ENCODE data around the gene ITPRIPL2. TPM values are rescaled to one million over a fixed set of nuclear protein-coding genes. Genes with fewer than 3 reads are reported as not detected.

Gene ITPRIPL2
- total and polyA plus RNA-seq, 2 of the 4 experiments (the other 2 are of a cell fraction) = 9.2 to 11.1 TPM

- Histone ChIP-seq H3K9me1 (ENCODE audit: insufficient read depth, low read length) (peaks cover 8% of the 10 kb centered on the region), H4K91ac (ENCODE audit: insufficient read depth, low read depth, low read length) (no peak overlapping the region; the same call in 1 of the 2 replicates), H2BK5ac (ENCODE audit: low read depth, low read length, poor library complexity, severe bottlenecking) (no peak overlapping the region), H3K9me3 (ENCODE audit: control insufficient read depth, insufficient read depth, low read length) (peaks cover under 1% of the 10 kb centered on the region; the same call in 1 of the 2 replicates), H2AK5ac (ENCODE audit: low read depth, low read length) (peak overlapping the region; percentile 61; the same call in 1 of the 2 replicates), H3K4me1 (ENCODE audit: control insufficient read depth, insufficient read depth, low read length) (peaks cover 9% of the 10 kb centered on the region), H4K8ac (ENCODE audit: low read depth in 2 of 2, low read length in 2 of 2) (no peak overlapping the region), H3K56ac (ENCODE audit: extremely low read depth, insufficient read depth, low read length) (no peak overlapping the region), H4K5ac (ENCODE audit: low read depth, low read length) (no peak overlapping the region), H3K27ac (ENCODE audit: insufficient read depth, low read length) (no peak overlapping the region), H2AK9ac (replicated peaks; ENCODE audit: low read depth, low read length, poor library complexity) (no peak overlapping the region), H3K9ac (ENCODE audit: low read depth, low read length) (no peak overlapping the region), H3K14ac (replicated peaks; ENCODE audit: low read depth, low read length) (peak overlapping the region; percentile 41; the same call in 1 of the 2 replicates), H3K4me3 (ENCODE audit: insufficient read depth, low read depth, low read length) (no peak overlapping the region), H2AFZ (replicated peaks; ENCODE audit: low read length, poor library complexity) (no peak overlapping the region), H4K20me1 (ENCODE audit: insufficient read depth, low read length) (peaks cover 3% of the 10 kb centered on the region; the same call in 1 of the 2 replicates), H3K4me2 (ENCODE audit: low read depth, low read length) (no peak overlapping the region), H3K23ac (ENCODE audit: low read depth, low read length) (peak overlapping the region; percentile 30; the same call in 1 of the 2 replicates), H3K36me3 (ENCODE audit: control insufficient read depth, insufficient read depth, low read length) (no peaks in the 10 kb centered on the region), H3K79me1 (ENCODE audit: low read depth in 1 of 2, low read length in 2 of 2) (0 out of 4 replicates have a peak, but pooled peaks cover 0 to 3% of the 10 kb centered on the region in 2 experiments), H2BK15ac (ENCODE audit: low read depth, low read length) (no peak overlapping the region; the same call in 2 of the 3 replicates), H3K18ac (ENCODE audit: low read depth, low read length) (no peak overlapping the region), H2BK120ac (ENCODE audit: low read depth, low read length) (peak overlapping the region; percentile 30; the same call in 1 of the 2 replicates), H3K27me3 (ENCODE audit: control insufficient read depth, insufficient read depth, low read length) (no peaks in the 10 kb centered on the region), H3K4ac (ENCODE audit: low read depth, low read length) (peak overlapping the region; percentile 19; the same call in 1 of the 2 replicates), H2BK20ac (ENCODE audit: low read depth, low read length) (no peak overlapping the region)
- in situ Hi-C loops (cut with MboI; ENCODE audit: low sequenced_read_pairs) = loop anchor here (25.0 kb wide), 2 partner anchors 607 to 782 kb away; partner anchors contain the start of genes GPRC5B, IQCK and KNOP1
- intact Hi-C loops (cut with micrococcal nuclease) = no loop called here
- no peak for ATAC-seq (ENCODE audit: low read depth)
- no peak for DNase-seq
- BruUV-seq (replicated peaks) = no TSS peak
- POLR2A ChIA-PET (ENCODE audit: unreplicated experiment) = no interaction called here
- dilution Hi-C loops (cut with HindIII; ENCODE audit: low sequenced_read_pairs, unreplicated experiment) = no loop called here
- TF ChIP-seq RAD21 (IDR thresholded peaks at IDR 0.05; ENCODE audit: low read length) = no peak
- no peak for TF ChIP-seq USF2 (IDR thresholded peaks at IDR 0.05; ENCODE audit: low read depth, low read length)
- TF ChIP-seq NFE2L2 (IDR thresholded peaks at IDR 0.05; ENCODE audit: low read depth, low read length) = no peak
- TF ChIP-seq MAZ (IDR thresholded peaks at IDR 0.05; ENCODE audit: borderline replicate concordance, low read depth, low read length) = no peak
- TF ChIP-seq ELK1 (IDR thresholded peaks at IDR 0.05; ENCODE audit: borderline replicate concordance, low read depth, low read length) = no peak
- 40% methylated on average over 3 of the region's 6 CpGs; no CpG with 5 or more reads in 1 of the 2 experiments for WGBS, 2 experiments (ENCODE audit: extremely low coverage in 2 of 2, insufficient read length in 1 of 2)
- CTCF ChIA-PET = no interaction called here
Measured at GRCh38 chr16:19105131-19105530, 8.6 kb upstream of the ITPRIPL2 start.
